Measurements from ENCODE around the gene KIF23. TPM values are rescaled to one million over a fixed set of nuclear protein-coding genes. Genes with fewer than 3 reads are reported as not detected.
A peak's percentile ranks its signal among the peaks of the same experiment; 100 is the strongest.

KIF23 gene
- polyA plus RNA-seq, 3 donors, result 1.5 to 8.1 (median 1.8) TPM

GRCh38 chr15:69412274-69412673, 1.9 kb upstream of the KIF23 start:
- no peak overlapping the region for H3K4me2 ChIP-seq (replicated peaks; ENCODE audit: extremely low read depth, low read length, poor library complexity, severe bottlenecking)

DNA sequence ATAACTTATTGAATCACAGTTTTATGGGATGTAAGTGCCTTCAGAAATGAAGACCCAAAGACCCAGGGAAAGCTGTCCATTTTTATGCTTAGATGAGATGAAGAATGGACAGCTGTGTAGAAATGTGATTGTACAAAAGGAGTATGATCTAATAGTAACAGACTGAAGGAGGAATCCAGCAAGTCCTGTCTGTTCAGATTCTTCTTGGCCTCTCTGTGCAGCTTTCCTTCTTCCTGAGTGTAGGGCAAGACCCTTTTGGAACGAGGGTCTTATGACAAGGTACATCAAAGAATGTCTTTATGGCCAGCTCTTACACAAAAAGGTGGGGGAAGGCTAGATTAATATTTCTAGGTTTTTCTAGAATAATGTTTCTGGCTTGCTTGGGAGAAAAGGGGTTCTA, 1.4 kb upstream of the KIF23 start:
- H3K9ac ChIP-seq (ENCODE audit: insufficient read depth, low read length, poor library complexity, severe bottlenecking), result no peak overlapping the region
- 100% methylated on average over 1 of the region's 1 CpG for WGBS (ENCODE audit: insufficient coverage)
- no peaks in the 10 kb centered on the region for H4K20me1 ChIP-seq (ENCODE audit: insufficient read depth, low read length)
- H3K27ac ChIP-seq (ENCODE audit: low read depth in 1 of 2, low read length in 2 of 2), result no peak overlapping the region
- peaks cover 31% of the 10 kb centered on the region for H3K79me2 ChIP-seq (ENCODE audit: insufficient read depth, low read length)
- intact Hi-C loops (cut with micrococcal nuclease), result loop anchor here in 1 of 2 donors (2.0 kb wide), 1 partner anchor 40 kb away; the partner anchor contains the start of gene RPLP1
- Mint-ChIP-seq H3K36me3 (peaks cover 0 to 3% of the 10 kb centered on the region in 2 donors), H3K4me1 (peaks cover 12% of the 10 kb centered on the region), H3K9me3 (no peaks in the 10 kb centered on the region), H3K27ac (peak overlapping the region in 1 of 7 donors; percentile 15), H3K27me3 (ENCODE audit: low read depth in 3 of 3) (peaks cover 0 to 5% (median 4%) of the 10 kb centered on the region in 3 donors), H3K4me3 (no peak overlapping the region)
- peaks cover 6 to 14% of the 10 kb centered on the region in 2 donors for H3K4me1 ChIP-seq (ENCODE audit: control insufficient read depth in 1 of 2, insufficient read depth in 2 of 2, low read length in 2 of 2)
- H3K4me2 ChIP-seq (replicated peaks; ENCODE audit: extremely low read depth, low read length, poor library complexity, severe bottlenecking), result no peak overlapping the region
- TF ChIP-seq, protein P1, sequence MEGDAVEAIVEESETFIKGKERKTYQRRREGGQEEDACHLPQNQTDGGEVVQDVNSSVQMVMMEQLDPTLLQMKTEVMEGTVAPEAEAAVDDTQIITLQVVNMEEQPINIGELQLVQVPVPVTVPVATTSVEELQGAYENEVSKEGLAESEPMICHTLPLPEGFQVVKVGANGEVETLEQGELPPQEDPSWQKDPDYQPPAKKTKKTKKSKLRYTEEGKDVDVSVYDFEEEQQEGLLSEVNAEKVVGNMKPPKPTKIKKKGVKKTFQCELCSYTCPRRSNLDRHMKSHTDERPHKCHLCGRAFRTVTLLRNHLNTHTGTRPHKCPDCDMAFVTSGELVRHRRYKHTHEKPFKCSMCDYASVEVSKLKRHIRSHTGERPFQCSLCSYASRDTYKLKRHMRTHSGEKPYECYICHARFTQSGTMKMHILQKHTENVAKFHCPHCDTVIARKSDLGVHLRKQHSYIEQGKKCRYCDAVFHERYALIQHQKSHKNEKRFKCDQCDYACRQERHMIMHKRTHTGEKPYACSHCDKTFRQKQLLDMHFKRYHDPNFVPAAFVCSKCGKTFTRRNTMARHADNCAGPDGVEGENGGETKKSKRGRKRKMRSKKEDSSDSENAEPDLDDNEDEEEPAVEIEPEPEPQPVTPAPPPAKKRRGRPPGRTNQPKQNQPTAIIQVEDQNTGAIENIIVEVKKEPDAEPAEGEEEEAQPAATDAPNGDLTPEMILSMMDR (IDR thresholded peaks at IDR 0.05), result no peak
- H2AFZ ChIP-seq (ENCODE audit: insufficient read depth, low read depth, low read length, poor library complexity, severe bottlenecking), result no peak overlapping the region
- H3K4me3 ChIP-seq (replicated peaks in 1 of 3; ENCODE audit: low read depth in 2 of 3, low read length in 3 of 3), result no peak overlapping the region
- DNase-seq, result no peak
- H3K27me3 ChIP-seq (ENCODE audit: control insufficient read depth in 2 of 2, insufficient read depth in 2 of 2, low read length in 2 of 2), result no peaks in the 10 kb centered on the region
- no peaks in the 10 kb centered on the region for H3K36me3 ChIP-seq (replicated peaks in 1 of 2; ENCODE audit: control insufficient read depth in 1 of 2, insufficient read depth in 2 of 2, low read length in 2 of 2)
- H3K9me3 ChIP-seq (replicated peaks in 1 of 2; ENCODE audit: control insufficient read depth in 1 of 2, insufficient read depth in 1 of 2, low read length in 2 of 2), result no peaks in the 10 kb centered on the region

More at GRCh38 chr15:69412274-69412673, 1.9 kb upstream of the KIF23 start:
- Histone ChIP-seq H3K9me3 (replicated peaks in 1 of 2; ENCODE audit: control insufficient read depth in 1 of 2, insufficient read depth in 1 of 2, low read length in 2 of 2) (no peaks in the 10 kb centered on the region), H4K20me1 (ENCODE audit: insufficient read depth, low read length) (no peaks in the 10 kb centered on the region), H3K27me3 (ENCODE audit: control insufficient read depth in 2 of 2, insufficient read depth in 2 of 2, low read length in 2 of 2) (no peaks in the 10 kb centered on the region), H3K9ac (ENCODE audit: insufficient read depth, low read length, poor library complexity, severe bottlenecking) (no peak overlapping the region), H3K36me3 (replicated peaks in 1 of 2; ENCODE audit: control insufficient read depth in 1 of 2, insufficient read depth in 2 of 2, low read length in 2 of 2) (no peaks in the 10 kb centered on the region), H2AFZ (ENCODE audit: insufficient read depth, low read depth, low read length, poor library complexity, severe bottlenecking) (no peak overlapping the region), H3K4me3 (replicated peaks in 1 of 3; ENCODE audit: low read depth in 2 of 3, low read length in 3 of 3) (no peak overlapping the region), H3K27ac (ENCODE audit: low read depth in 1 of 2, low read length in 2 of 2) (no peak overlapping the region), H3K79me2 (ENCODE audit: insufficient read depth, low read length) (peaks cover 27% of the 10 kb centered on the region), H3K4me1 (ENCODE audit: control insufficient read depth in 1 of 2, insufficient read depth in 2 of 2, low read length in 2 of 2) (peaks cover 6 to 14% of the 10 kb centered on the region in 2 donors)
- intact Hi-C loops (cut with micrococcal nuclease), result loop anchor here in 1 of 2 donors (2.0 kb wide), 1 partner anchor 41 kb away; the partner anchor contains the start of gene RPLP1
- no peak for DNase-seq
- no peaks in the 10 kb centered on the region for H3K9me3 Mint-ChIP-seq
- H3K27ac Mint-ChIP-seq, result no peak overlapping the region
- H3K4me3 Mint-ChIP-seq, result no peak overlapping the region
- TF ChIP-seq, protein P1 (IDR thresholded peaks at IDR 0.05), result no peak
- H3K4me1 Mint-ChIP-seq, result peaks cover 12% of the 10 kb centered on the region
- no peaks in the 10 kb centered on the region for H3K36me3 Mint-ChIP-seq
- peaks cover 0 to 5% (median 4%) of the 10 kb centered on the region in 3 donors for H3K27me3 Mint-ChIP-seq (ENCODE audit: low read depth in 3 of 3)
